Measurements from ENCODE around the gene ABCC4. TPM values are rescaled to one million over a fixed set of nuclear protein-coding genes. Genes with fewer than 3 reads are reported as not detected.

ABCC4 gene
- total RNA-seq, 4 donors from 2014 or later, result 2.5 to 12.6 (median 6.0) TPM

DNA sequence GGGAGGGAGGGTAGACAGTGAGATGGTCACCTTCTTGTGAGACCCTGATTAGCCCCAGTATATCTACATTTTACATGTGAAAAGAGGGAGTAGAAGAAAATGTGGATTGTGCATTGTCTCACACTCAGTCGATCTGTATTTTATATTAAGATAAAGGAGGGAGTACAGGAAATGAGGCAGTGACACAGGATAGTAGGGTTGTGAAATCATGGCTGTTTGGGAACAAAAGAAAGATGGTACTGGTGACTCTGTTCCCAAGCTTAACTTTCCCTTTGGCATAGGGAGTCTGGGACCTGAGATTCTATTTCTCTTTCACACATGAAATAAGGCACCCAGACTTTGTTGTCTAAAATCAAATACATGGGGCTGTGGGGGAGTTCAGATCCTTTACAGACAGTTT is 194.7 kb downstream of the ABCC4 start:
- TF ChIP-seq, protein P1, sequence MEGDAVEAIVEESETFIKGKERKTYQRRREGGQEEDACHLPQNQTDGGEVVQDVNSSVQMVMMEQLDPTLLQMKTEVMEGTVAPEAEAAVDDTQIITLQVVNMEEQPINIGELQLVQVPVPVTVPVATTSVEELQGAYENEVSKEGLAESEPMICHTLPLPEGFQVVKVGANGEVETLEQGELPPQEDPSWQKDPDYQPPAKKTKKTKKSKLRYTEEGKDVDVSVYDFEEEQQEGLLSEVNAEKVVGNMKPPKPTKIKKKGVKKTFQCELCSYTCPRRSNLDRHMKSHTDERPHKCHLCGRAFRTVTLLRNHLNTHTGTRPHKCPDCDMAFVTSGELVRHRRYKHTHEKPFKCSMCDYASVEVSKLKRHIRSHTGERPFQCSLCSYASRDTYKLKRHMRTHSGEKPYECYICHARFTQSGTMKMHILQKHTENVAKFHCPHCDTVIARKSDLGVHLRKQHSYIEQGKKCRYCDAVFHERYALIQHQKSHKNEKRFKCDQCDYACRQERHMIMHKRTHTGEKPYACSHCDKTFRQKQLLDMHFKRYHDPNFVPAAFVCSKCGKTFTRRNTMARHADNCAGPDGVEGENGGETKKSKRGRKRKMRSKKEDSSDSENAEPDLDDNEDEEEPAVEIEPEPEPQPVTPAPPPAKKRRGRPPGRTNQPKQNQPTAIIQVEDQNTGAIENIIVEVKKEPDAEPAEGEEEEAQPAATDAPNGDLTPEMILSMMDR (IDR thresholded peaks at IDR 0.05), result no peak
- TF ChIP-seq POLR2A (IDR thresholded peaks at IDR 0.05), result no peak
- DNase-seq, result no peak
- no peak overlapping the region for H3K27ac ChIP-seq
- peaks cover 0 to 12% (median 0%) of the 10 kb centered on the region in 3 donors for H3K4me1 ChIP-seq
- no peaks in the 10 kb centered on the region for H3K27me3 ChIP-seq
- WGBS, 2 donors, result 76 to 83% methylated on average over 1 of the region's 1 CpG
- H3K4me3 ChIP-seq, result no peak overlapping the region
- intact Hi-C loops (cut with DNase I), result no loop called here
- H3K9me3 ChIP-seq, result no peaks in the 10 kb centered on the region
- H3K36me3 ChIP-seq, result no peaks in the 10 kb centered on the region

DNA sequence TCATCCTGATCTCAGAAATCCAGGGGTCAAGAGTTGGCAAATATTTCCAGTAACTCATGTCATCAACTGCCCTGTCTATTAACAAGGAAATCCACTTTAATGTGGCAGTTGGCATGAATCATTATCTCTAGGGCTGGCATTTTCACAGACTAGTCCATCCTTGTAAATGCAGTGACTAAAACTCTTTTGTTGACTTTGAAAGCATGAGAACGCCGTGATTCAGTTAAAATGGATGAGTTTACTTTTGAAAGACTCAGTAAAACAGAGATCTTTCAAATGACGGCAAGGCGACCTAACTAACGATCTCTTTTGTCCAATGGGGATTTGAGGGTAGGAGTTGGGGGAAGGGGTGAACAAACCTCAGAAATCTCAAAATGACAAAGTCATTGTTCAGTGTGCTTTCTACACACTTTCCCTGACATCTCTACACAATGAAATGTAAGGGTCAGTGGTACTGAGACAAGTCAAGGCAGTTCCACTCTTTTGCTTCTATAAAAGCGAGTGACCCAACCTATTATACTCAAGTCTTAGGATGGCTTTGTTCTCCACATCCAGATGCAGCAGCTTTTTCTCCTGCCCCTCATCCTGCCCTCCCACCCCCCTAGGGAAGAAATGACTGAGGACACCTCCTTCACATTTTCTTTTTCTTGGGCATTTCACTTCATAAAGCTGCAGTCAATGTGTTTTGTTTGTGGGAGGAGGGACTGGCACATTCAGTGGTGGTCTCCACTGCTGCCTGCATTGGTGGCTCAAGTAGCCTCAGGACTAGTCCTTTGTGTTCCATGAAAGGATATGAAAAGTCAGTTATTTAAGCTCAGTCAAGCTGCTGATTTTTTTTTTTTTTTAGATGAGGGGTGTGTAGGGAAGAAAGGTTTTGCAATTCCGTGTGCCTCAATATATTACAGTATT is 200.5 kb downstream of the ABCC4 start:
- TF ChIP-seq, protein P1 (IDR thresholded peaks at IDR 0.05), result no peak
- no peak for TF ChIP-seq POLR2A (IDR thresholded peaks at IDR 0.05)
- peaks cover 0 to 24% (median 0%) of the 10 kb centered on the region in 3 donors for H3K4me1 ChIP-seq
- WGBS, 2 donors, result 40 to 43% methylated on average over 7 of the region's 7 CpGs
- no peaks in the 10 kb centered on the region for H3K36me3 ChIP-seq
- H3K27ac ChIP-seq, result peak overlapping the region; percentile 17 to 68 (median 30)
- no peak for DNase-seq
- intact Hi-C loops (cut with DNase I), result no loop called here
- peaks cover 0 to 4% (median 0%) of the 10 kb centered on the region in 3 donors for H3K9me3 ChIP-seq
- H3K4me3 ChIP-seq, result peak overlapping the region in 1 of 4 donors; percentile 15
- no peaks in the 10 kb centered on the region for H3K27me3 ChIP-seq

DNA sequence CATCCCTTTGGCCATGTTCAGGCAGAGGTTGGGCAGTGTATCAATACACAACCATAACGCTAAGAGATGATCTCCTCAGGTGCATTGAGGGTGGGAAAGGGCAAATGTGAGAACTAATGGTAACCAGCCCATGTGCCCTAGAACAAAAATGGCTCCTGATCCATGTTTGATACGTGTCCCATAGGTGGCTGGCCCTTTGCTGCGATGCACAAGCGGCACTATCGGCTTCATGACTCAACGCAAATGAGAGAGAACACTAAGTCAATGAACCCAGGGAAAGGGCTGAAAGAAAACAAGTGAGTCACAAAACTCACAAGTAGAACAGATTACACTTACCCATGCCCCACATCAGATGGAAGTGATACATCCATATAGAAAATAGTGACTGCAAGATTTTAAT is 201.7 kb downstream of the ABCC4 start:
- H3K27me3 ChIP-seq, result no peaks in the 10 kb centered on the region
- TF ChIP-seq, protein P1 (IDR thresholded peaks at IDR 0.05), result no peak
- TF ChIP-seq POLR2A (IDR thresholded peaks at IDR 0.05), result no peak
- no peaks in the 10 kb centered on the region for H3K36me3 ChIP-seq
- intact Hi-C loops (cut with DNase I), result no loop called here
- H3K4me1 ChIP-seq, result peaks cover 0 to 24% (median 0%) of the 10 kb centered on the region in 3 donors
- 70 to 79% methylated on average over 6 of the region's 6 CpGs for WGBS, 2 donors
- DNase-seq, result no peak
- peaks cover 0 to 4% (median 0%) of the 10 kb centered on the region in 3 donors for H3K9me3 ChIP-seq
- no peak overlapping the region for H3K4me3 ChIP-seq
- H3K27ac ChIP-seq, result no peak overlapping the region

DNA sequence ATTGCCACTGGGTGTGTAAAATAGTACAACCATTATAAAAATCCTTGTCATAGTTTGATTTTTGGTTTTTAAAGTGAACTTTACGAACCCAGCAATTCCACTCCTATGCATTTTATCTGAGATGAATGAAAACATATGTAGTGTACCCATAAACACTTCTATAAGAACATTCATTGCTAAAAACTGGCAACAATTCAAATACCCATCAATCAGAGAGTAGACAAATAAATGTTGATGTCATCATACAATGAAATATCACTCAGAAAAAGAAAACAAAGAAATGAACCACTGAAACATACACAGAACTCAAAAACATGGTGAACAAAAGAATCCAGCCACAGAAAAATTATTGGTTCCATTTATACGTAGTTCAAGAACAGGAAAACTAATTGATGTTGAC is 202.3 kb downstream of the ABCC4 start:
- H3K36me3 ChIP-seq, result no peaks in the 10 kb centered on the region
- no peak overlapping the region for H3K27ac ChIP-seq
- H3K4me1 ChIP-seq, result peaks cover 0 to 24% (median 0%) of the 10 kb centered on the region in 3 donors
- TF ChIP-seq, protein P1 (IDR thresholded peaks at IDR 0.05), result no peak
- TF ChIP-seq POLR2A (IDR thresholded peaks at IDR 0.05), result no peak
- H3K4me3 ChIP-seq, result no peak overlapping the region
- intact Hi-C loops (cut with DNase I), result no loop called here
- H3K9me3 ChIP-seq, result peaks cover 0 to 4% (median 0%) of the 10 kb centered on the region in 3 donors
- DNase-seq, result no peak
- no peaks in the 10 kb centered on the region for H3K27me3 ChIP-seq
- 78 to 83% methylated on average over 2 of the region's 2 CpGs for WGBS, 2 donors

DNA sequence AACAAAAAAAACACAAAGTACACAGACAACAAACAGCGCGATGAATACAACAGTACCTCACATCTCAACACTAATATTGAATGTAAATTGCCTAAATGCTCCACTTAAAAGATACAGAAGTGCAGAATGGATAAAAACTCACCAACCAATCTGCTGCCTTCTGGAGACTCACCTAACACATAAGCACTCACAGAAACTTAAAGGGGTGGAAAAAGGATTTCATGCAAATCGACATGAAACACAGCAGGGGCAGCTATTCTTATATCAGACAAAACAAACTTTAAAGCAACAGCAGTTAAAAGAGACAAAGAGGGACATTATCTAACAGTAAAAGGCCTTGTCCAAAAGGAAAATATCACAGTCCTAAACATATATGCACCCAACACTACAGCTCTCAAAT is 209.5 kb downstream of the ABCC4 start:
- 74 to 84% methylated on average over 3 of the region's 3 CpGs for WGBS, 2 donors
- Histone ChIP-seq H3K4me1 (no peaks in the 10 kb centered on the region), H3K4me3 (no peak overlapping the region), H3K27ac (no peak overlapping the region), H3K9me3 (no peaks in the 10 kb centered on the region), H3K36me3 (no peaks in the 10 kb centered on the region), H3K27me3 (no peaks in the 10 kb centered on the region)
- intact Hi-C loops (cut with DNase I), result no loop called here
- TF ChIP-seq, protein P1 (IDR thresholded peaks at IDR 0.05), result no peak
- TF ChIP-seq POLR2A (IDR thresholded peaks at IDR 0.05), result no peak
- DNase-seq, result no peak
